ENCODE measurements around the gene A3GALT2.

A3GALT2 gene

GRCh38 chr1:33320619-33321165 lies at the start of gene A3GALT2:
Gene A3GALT2 (minus strand): TSS chr1:33321098. CDS start chr1:33321098, 0 bp downstream.
- in situ Hi-C loops (cut with MboI; ENCODE audit: low sequenced_read_pairs) = no loop called here

GRCh38 chr1:33370301-33370700 lies 49.4 kb upstream of the A3GALT2 start:
- in situ Hi-C loops (cut with MboI; ENCODE audit: low sequenced_read_pairs) = no loop called here

- in situ Hi-C loops (cut with MboI; ENCODE audit: low sequenced_read_pairs) = no loop called here
These were observed 48.9 kb upstream of the A3GALT2 start for GRCh38 chr1:33369764-33370163.

- in situ Hi-C loops (cut with MboI; ENCODE audit: low sequenced_read_pairs) = no loop called here
These were observed 48.2 kb upstream of the A3GALT2 start for GRCh38 chr1:33369081-33369480.

GRCh38 chr1:33368431-33368830 lies 47.5 kb upstream of the A3GALT2 start:
- in situ Hi-C loops (cut with MboI; ENCODE audit: low sequenced_read_pairs) = no loop called here

- in situ Hi-C loops (cut with MboI; ENCODE audit: low sequenced_read_pairs) = no loop called here
These were observed 46.8 kb upstream of the A3GALT2 start for GRCh38 chr1:33367485-33368405.

GRCh38 chr1:33366762-33367484 lies 46.0 kb upstream of the A3GALT2 start:
- in situ Hi-C loops (cut with MboI; ENCODE audit: low sequenced_read_pairs) = no loop called here

GRCh38 chr1:33365560-33365997 lies 44.7 kb upstream of the A3GALT2 start:
- in situ Hi-C loops (cut with MboI; ENCODE audit: low sequenced_read_pairs) = no loop called here

- in situ Hi-C loops (cut with MboI; ENCODE audit: low sequenced_read_pairs) = no loop called here
These were observed 43.6 kb upstream of the A3GALT2 start for GRCh38 chr1:33364565-33364918.

GRCh38 chr1:33363470-33363861 lies 42.6 kb upstream of the A3GALT2 start:
- in situ Hi-C loops (cut with MboI; ENCODE audit: low sequenced_read_pairs) = no loop called here

- in situ Hi-C loops (cut with MboI; ENCODE audit: low sequenced_read_pairs) = no loop called here
These were observed 42.1 kb upstream of the A3GALT2 start for GRCh38 chr1:33363021-33363420.

- in situ Hi-C loops (cut with MboI; ENCODE audit: low sequenced_read_pairs) = no loop called here
These were observed 40.8 kb upstream of the A3GALT2 start for GRCh38 chr1:33361532-33362235.

- in situ Hi-C loops (cut with MboI; ENCODE audit: low sequenced_read_pairs) = no loop called here
These were observed 39.5 kb upstream of the A3GALT2 start for GRCh38 chr1:33360367-33360766.

- in situ Hi-C loops (cut with MboI; ENCODE audit: low sequenced_read_pairs) = no loop called here
These were observed 39.0 kb upstream of the A3GALT2 start for GRCh38 chr1:33359931-33360330.

GRCh38 chr1:33358795-33359503 lies 38.1 kb upstream of the A3GALT2 start:
- in situ Hi-C loops (cut with MboI; ENCODE audit: low sequenced_read_pairs) = no loop called here

GRCh38 chr1:33358114-33358794 lies 37.4 kb upstream of the A3GALT2 start:
- in situ Hi-C loops (cut with MboI; ENCODE audit: low sequenced_read_pairs) = no loop called here

GRCh38 chr1:33357099-33357498 lies 36.2 kb upstream of the A3GALT2 start:
- in situ Hi-C loops (cut with MboI; ENCODE audit: low sequenced_read_pairs) = no loop called here

GRCh38 chr1:33354707-33355316 lies 33.9 kb upstream of the A3GALT2 start:
- in situ Hi-C loops (cut with MboI; ENCODE audit: low sequenced_read_pairs) = no loop called here

- in situ Hi-C loops (cut with MboI; ENCODE audit: low sequenced_read_pairs) = no loop called here
These were observed 32.6 kb upstream of the A3GALT2 start for GRCh38 chr1:33353531-33353930.

GRCh38 chr1:33351281-33351660 lies 30.4 kb upstream of the A3GALT2 start:
- in situ Hi-C loops (cut with MboI; ENCODE audit: low sequenced_read_pairs) = no loop called here

Measured in HL-60/S4 treated with phorbol 12-myristate 13-acetate at 8.2 ng/mL for 4 days and 3 days (cell line).